GM19238 (cell line): ENCODE results near the gene NOM1.
"Not testable (repeated sequence)": the region's sequence is repeated elsewhere in the genome, so short reads cannot be mapped to it uniquely, and the experiment has no call there.

ENCODE experiments used
- DNase-seq: peaks from one replicate; pipeline ENCODE4 v3.0.0; 2011; ENCODE audit warnings: low spot score; ENCODE audit not compliant: insufficient read length

NOM1 gene

GRCh38 chr7:156940421-156941122, 8.9 kb upstream of the NOM1 start:
- DNase-seq, result no peak

- no peak for DNase-seq
Observed at GRCh38 chr7:156941393-156942182, 7.9 kb upstream of the NOM1 start.

GRCh38 chr7:156942708-156943090, 6.8 kb upstream of the NOM1 start:
- DNase-seq, result no peak

DNA sequence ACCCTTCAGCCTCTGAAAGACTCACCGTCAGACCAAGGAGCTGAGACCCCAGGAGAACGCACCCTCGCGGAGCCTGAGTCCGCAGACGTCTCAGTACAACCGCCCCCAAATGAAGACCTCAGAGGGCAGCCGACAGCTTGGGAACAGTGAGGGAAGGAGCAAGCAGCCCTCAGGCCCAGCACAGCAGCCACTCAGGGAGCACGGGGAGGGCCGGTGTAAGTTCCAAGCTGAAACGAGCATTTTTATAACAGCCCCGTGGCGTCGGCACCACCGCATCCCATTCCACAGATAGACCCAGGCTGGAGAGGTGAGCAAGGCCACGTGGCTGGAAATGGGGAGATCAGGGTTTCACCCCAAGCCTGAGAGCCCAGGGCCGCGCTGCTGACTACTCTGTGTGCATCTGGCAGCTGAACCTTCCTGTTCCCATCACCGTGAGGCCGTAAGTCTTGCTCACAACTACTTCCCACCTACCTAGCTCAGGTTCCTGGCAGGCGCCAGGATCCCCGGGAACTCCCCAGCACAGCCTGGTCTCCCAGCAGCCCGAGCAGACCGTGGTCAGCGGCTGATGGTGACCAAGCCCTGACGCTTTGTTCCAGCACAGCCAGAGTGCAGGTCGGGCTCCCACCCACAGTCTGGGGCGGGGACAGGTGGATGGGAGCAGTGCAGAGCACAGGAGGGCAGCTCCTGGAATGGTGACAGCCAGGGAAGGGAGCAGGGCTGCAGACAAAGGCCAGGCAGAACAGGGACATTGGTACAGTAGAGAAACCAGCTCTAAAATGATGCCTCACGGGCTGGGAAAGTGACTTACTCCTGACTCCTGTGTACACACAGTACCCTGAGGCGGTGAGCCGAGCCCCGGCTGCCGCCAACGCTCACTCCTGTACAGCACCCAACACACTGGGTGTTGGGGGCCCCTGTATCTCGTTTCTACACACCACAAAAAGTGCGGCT, 6.1 kb upstream of the NOM1 start:
- no peak for DNase-seq

DNA sequence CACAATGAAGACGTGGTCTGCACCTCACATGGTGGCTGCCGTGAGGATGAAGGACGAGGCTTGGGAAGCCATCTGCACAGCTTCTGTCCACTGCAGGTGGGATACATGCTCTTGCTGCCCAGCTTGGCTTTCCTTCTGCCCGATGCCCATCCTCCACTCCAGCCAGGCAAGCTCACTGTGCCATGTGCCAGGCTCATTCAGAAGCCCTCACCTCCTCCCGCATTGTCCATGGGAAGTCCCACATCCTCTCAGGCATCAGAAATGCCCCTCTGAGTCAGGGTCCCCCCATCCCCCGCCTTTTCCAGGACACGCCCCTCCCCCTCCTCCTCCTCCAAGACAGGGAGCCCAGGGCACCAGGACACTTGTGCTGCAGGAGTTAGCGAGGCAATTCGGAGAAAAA, 4.6 kb upstream of the NOM1 start:
- DNase-seq, result no peak

GRCh38 chr7:156947120-156947843, 2.2 kb upstream of the NOM1 start:
- DNase-seq, result no peak

DNA sequence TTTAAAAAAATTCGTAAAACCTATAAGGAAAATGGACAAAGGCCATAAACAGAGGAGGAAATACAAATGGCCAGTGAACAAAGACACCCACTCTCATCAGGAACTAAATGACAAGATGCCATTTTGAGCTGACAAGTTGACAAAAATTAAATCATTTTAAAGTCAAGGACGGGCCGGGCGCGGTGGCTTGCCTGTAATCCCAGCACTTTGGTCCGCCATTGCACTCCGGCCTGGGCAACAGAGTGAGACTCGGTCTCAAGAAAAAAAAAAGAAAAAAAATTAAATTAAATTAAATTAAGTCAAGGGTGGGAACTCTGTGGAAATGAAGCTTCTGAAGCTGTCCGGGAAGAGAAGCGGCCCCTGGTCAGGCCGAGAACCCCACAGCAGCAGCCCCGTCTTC, 1.2 kb upstream of the NOM1 start:
- DNase-seq, result no peak

GRCh38 chr7:156950381-156950858, 908 bp downstream of the NOM1 start:
- no peak for DNase-seq

GRCh38 chr7:156953215-156953614, 3.7 kb downstream of the NOM1 start:
- DNase-seq, result not testable (repeated sequence)

DNA sequence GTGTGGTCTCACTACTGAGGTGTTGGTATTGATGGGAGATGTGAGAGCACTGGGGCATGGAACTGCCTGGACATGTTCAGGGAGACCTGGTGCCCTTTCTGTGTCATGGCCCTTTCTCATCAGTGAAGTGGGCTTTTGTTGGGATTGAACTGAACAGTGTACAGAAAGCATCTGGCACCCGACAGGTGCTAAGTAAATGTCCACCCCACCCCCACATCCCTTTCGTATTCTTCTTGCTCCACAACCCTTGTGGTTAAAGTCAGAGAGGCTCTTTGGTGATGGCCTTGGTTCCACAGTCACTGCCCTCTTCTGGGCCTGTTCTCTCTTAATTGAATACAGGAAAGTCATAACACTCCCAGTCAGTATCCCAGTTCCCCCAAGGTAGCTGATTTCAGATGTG, 5.4 kb downstream of the NOM1 start:
- no peak for DNase-seq

DNA sequence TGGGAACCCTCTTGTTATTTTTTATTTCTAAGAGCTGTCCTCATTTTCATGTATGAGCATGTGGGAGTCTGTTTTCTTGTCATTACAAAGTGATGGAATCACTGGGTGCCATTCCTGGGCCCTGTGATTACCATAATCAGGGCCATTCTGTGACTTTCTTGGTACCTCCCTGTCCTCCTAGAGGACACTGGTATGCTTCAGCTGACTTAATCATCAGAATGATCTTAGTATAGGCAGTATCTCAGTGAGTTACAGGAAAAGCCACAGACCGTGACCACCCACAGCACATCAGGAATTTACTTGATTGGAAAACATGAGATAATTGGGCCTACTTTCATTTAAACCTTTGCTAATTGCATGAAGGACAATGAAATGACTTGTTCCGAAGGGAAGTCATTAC, 7.2 kb downstream of the NOM1 start:
- no peak for DNase-seq

- DNase-seq, result no peak
Observed at GRCh38 chr7:156962145-156962544, 12.6 kb downstream of the NOM1 start.

DNA sequence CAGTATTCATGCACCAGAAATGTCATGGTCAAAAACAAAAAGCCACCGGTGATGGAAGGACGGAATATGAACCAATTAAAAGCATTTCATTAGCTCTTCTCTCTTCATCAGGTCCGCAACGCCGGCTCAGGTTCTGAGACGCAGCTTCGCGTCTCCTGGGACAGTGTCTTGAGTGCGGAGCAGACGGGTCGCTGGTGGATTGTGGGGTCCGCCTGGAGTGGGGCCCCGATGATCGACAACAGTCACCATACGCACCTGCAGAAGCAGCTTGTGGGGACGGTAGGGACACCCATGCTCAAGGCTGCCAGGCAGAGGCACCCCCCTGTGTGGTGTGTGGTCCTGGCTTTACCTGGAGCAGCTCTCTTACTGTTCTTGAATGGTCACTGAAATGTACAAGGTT, 13.4 kb downstream of the NOM1 start:
- no peak for DNase-seq

DNA sequence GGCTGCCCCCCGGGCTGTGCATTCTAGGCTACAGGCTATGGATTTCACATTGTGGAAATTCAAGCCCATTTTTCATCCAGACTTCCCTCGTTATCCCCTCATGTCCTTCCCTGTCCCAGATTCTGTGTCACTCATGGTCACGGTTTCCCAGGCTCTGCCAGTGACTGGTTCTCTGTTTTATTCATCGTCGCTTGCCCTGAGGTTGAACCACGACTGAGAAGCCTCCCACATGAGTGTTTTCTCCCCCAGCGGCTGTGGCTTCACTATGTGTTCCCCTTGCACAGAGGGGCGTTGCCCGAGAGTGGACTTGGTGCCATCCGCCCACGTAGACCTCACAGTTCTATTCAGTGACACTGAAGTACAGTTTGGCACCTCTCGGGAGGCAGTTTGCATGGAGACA, 14.0 kb downstream of the NOM1 start:
- no peak for DNase-seq

DNA sequence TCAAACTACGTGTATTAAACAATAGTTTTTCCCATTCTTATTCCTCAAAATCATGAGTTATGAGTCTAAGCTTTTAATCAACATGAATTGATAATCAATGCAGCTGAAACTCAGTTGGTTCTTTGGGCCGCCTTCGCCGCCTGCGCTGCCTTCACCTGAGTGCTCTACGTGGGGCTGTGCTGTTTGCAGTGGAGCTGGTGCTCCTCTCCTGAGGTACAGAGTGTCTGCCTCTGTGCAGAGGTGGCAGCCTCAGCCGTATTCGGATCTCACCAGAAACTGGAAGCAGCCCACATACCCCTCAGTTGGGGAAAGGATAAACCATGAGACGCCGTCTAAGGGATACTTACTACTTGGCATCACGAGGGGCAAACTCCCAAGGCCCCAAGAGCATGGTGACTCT, 15.5 kb downstream of the NOM1 start:
- DNase-seq, result no peak

GRCh38 chr7:156966387-156966786, 16.9 kb downstream of the NOM1 start:
- no peak for DNase-seq

GRCh38 chr7:156968183-156968582, 18.7 kb downstream of the NOM1 start:
- DNase-seq, result no peak

- no peak for DNase-seq
Observed at GRCh38 chr7:156969972-156970420, 20.5 kb downstream of the NOM1 start.

DNA sequence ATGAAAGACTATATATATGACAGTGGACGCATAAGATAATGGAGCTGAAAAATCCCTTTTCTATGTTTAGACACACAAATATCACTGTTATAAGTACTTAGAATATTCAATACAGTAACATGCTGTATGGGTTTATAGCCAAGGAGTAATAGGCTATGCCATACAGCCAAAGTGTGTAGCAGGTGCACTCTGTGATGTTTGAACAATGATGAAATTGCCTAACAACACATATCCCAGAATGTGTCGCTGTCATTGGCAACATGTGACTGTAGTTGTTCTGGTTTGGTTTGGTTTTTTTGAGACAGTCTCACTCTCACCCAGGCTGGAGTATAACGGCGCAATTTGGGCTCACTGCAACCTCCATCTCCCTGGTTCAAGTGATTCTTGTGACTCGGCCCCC, 26.1 kb downstream of the NOM1 start:
- DNase-seq, result no peak

GRCh38 chr7:156979007-156979606, 29.6 kb downstream of the NOM1 start:
- no peak for DNase-seq

- no peak for DNase-seq
Observed at GRCh38 chr7:156979711-156980110, 30.2 kb downstream of the NOM1 start.
